Measurements from ENCODE around the gene DNTT.

Gene DNTT

GRCh38 chr10:96352027-96352426, 47.8 kb downstream of the DNTT start:
- no peak for DNase-seq

GRCh38 chr10:96352582-96352981, 48.3 kb downstream of the DNTT start:
- DNase-seq, result no peak

GRCh38 chr10:96357038-96357620, 52.9 kb downstream of the DNTT start:
- DNase-seq, result no peak

- DNase-seq, result no peak
Measured at GRCh38 chr10:96358851-96359540, 54.8 kb downstream of the DNTT start, which contains the start of gene OPALIN. OPALIN (minus strand) TSS chr10:96359002; CDS start chr10:96358896, 106 bp downstream.

DNA sequence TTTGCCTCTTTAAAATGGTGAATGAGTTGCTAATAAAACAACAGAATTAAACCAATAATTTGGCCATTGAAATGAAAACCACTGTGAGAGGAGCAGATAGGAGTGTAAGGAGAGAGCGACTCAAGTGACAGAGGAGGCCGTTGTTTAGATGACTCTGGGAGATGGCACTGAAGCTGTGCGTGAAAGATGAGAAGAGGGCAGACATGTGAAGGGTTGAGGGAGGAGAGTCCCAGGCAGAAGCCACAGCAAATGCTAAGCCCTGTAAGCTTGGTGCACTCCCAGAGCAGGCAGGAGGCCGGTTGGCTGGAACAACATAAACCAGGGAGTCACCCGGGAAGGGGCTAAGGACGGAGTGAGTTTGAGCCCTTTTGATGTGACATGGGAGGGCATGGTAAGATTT, 55.4 kb downstream of the DNTT start:
- no peak for DNase-seq

DNA sequence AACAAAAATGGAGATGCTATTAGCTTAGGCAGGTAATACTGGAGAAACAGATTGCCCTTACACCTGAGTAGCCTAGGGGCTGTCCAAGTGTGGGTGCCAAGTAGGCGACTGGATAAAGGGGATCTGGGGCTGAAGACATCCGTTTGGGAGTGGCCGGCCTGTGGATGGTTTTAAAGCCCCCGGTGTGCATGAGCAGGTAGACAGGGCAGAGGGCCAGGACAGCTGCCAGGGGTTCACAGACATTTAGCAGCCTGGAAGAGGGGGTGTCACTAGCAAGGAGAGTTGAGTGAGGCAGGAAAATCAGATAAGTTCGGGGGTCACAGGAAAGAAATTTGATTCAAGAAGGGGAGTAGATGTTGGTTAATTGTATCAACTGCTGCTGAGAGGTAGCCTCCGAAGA, 56.1 kb downstream of the DNTT start:
- DNase-seq, result no peak

- no peak for DNase-seq
Measured at GRCh38 chr10:96360766-96361165, 56.5 kb downstream of the DNTT start.

GRCh38 chr10:96365571-96365970, 61.3 kb downstream of the DNTT start:
- DNase-seq, result no peak

- DNase-seq, result no peak
Measured at GRCh38 chr10:96366508-96366907, 62.3 kb downstream of the DNTT start.

DNA sequence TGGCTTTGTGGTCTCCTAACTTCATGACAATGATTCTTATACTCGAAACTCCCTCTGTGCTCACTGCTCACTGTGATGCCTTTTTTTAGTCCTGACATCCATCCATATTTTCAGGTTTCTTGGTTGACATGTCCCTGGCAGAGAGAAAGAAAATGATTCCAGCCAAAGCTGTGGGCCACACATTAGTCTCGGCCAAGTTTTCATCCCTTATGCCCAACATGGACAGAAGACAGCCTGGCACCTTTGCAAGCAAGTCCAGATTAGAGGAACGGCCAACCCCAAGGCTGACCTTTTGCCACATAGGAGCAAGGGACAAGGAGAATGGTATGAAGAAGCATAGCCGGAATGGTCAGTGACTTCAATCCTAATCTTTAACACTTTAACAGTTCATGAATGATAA, 63.2 kb downstream of the DNTT start:
- DNase-seq, result no peak

- DNase-seq, result no peak
Measured at GRCh38 chr10:96368971-96369370, 64.7 kb downstream of the DNTT start.

- DNase-seq, result no peak
Measured at GRCh38 chr10:96369890-96370583, 65.8 kb downstream of the DNTT start.

DNA sequence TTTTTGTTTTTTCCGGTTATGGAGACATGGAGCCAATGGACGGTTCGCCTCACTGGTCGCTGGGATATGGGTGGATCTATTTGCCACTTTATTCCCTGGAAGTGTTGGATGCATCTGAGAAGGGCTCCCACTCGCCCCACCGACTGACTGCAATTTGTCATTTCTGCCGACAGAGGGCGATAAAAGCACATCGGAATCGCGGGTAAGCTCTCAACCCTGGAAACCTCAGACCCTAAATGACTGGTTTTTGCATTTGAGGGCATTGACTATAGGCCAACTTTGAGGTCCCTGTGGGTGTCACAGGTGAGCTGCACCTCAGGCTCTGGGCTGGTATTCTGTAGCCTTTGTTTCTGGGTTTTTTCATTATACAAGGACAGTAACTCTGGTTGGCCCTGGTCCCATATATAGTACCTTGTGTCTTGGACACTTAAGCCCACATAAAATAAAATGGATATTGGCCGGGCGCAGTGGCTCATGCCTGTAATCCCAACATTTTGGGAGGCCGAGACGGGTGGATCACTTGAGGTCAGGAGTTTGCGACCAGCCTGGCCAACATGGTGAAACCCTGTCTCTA, 66.4 kb downstream of the DNTT start:
- peak in 4 of 6 experiments; percentile 24 to 61 (median 40) for DNase-seq

DNA sequence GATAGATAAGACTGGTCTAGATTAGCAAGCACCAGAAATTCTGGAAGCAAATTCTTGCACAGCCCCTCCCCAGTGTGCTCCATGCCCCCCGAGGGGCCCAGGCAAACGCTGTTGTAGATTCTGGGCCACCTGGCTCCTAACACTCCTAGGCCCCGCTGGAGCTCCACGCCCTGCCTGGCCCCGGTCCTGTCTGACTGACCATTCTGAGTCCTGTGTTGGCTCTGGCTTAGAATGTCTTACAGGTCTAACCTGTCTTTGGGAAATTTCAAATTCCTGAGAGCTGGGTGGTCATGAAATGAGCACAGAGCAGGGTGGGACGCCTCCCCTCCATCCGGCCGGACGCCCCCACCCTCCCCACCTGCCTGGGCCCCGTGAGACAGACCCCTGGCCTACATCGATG, 67.1 kb downstream of the DNTT start:
- DNase-seq, result no peak

DNA sequence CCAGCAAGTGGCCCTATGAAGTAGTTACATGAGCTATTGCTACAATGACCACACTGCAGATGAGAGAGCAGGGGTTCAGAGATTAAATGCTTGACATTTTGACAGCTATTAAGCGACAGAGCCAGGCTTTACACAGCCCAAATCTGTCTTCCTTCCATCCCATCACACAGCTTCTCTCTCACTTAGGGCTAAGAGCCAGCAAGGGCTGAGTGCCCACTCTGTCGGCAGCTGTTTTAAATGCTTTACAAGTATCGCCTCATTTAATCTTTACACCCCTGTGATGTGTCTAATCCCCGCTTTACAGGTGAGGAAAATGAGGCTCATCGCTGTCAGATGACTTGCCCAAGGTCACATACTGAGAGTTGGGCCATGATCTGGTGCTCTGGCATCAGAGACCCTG, 69.8 kb downstream of the DNTT start:
- no peak for DNase-seq

- no peak for DNase-seq
Measured at GRCh38 chr10:96374639-96374984, 70.4 kb downstream of the DNTT start.

GRCh38 chr10:96374985-96375830, 71.0 kb downstream of the DNTT start:
- DNase-seq, result peak; percentile 18 to 69 (median 44)

DNA sequence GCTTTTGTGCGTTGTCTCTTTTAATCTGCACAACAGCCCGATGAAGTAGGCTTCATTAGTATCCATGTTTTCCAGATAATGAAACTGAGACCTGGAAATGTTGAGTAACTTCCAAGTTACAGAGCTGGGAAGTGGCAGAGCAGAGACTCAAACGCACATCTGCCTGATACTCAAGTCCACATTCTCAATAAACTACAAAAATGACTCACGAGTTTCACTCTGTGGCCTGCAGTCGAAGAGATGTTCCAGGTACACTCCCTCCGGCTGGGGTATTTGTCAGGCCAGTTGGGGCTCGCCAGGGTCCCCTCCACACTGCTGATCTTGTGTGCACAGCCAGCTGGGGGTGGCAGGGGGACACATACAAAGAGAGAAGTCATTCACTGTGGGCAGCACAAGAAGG, 72.2 kb downstream of the DNTT start:
- DNase-seq, result peak in 1 of 6 experiments; percentile 11

GRCh38 chr10:96377816-96378294, 73.6 kb downstream of the DNTT start:
- no peak for DNase-seq

GRCh38 chr10:96378741-96379140, 74.5 kb downstream of the DNTT start:
- no peak for DNase-seq

DNA sequence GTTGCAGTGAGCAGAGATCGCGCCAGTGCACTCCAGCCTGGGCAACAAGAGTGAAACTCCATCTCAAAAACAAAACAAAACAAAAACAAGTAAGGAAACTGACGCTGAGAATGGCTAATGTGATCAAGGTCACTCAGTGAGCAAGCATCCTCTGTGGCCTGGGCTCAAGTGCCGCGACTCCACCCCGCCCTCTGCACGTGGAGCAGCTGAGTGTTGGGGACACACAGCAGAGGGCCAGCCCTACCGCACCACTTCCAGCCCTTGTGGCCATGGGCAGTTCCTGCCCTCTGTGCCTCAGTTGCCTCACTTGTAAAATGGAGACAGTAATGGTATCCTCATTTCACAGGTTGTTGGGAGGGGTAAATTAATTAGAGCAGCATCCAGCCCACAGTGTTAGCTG, 75.5 kb downstream of the DNTT start:
- no peak for DNase-seq

GRCh38 chr10:96380821-96381220, 76.6 kb downstream of the DNTT start:
- no peak for DNase-seq

DNA sequence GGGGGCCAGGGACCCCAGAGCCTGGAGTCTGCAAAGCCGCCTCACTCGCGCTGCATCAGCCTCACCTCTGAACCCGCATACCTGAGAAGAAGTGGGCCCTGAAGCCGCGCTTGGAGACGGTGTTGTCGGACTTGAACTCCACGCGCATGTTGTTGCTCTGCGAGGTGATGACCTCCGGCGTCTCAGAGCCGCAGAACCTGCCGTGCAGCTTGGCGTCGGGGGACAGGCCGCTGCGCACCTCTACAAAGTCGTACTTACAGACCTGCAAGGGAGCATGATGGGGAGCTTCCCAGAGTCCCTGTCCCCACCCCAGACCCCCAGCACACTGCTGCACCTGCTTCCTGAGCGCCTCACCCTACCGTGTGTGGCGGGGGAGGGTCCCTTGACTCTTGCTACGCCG, 80.3 kb downstream of the DNTT start:
- DNase-seq, result no peak
